ENCODE results near the gene AICDA. TPM values are rescaled to one million over a fixed set of nuclear protein-coding genes. Genes with fewer than 3 reads are reported as not detected.

AICDA gene
- total RNA-seq, 3 donors from 2014 or later: 0.96 TPM; not detected in 2

DNA sequence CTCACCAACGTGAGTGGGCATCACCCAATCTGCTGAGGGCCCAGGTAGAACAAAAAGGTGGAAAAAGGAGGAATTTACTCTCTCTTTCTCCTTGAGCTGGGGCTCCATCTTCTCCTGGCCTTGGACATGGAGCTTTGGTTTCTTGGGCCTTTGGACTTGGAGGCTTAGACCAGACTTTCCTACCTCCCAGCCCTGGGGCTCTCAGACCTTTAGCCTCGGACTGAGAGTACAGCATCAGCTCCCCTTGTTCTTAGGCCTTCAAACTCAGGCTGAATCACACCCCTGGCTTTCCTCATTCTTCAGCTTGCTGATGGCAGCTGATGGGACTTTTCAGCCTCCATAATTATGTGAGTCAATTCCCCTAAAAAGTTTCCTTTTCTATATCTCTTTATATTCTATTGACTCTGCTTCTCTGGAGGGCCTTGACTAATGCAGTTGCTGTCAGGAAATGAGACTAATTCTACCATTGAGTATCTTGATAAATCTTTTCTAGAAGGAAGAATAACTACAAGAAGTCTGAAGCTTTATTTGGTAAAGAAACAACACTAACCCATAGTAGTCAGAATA is 56.0 kb downstream of the AICDA start:
- H3K4me3 ChIP-seq: no peak overlapping the region
- no peak for TF ChIP-seq POLR2AphosphoS5 (IDR thresholded peaks at IDR 0.05)
- TF ChIP-seq, protein P1, sequence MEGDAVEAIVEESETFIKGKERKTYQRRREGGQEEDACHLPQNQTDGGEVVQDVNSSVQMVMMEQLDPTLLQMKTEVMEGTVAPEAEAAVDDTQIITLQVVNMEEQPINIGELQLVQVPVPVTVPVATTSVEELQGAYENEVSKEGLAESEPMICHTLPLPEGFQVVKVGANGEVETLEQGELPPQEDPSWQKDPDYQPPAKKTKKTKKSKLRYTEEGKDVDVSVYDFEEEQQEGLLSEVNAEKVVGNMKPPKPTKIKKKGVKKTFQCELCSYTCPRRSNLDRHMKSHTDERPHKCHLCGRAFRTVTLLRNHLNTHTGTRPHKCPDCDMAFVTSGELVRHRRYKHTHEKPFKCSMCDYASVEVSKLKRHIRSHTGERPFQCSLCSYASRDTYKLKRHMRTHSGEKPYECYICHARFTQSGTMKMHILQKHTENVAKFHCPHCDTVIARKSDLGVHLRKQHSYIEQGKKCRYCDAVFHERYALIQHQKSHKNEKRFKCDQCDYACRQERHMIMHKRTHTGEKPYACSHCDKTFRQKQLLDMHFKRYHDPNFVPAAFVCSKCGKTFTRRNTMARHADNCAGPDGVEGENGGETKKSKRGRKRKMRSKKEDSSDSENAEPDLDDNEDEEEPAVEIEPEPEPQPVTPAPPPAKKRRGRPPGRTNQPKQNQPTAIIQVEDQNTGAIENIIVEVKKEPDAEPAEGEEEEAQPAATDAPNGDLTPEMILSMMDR (IDR thresholded peaks at IDR 0.05): no peak
- TF ChIP-seq POLR2A (IDR thresholded peaks at IDR 0.05): no peak
- DNase-seq (ENCODE audit: low spot score in 2 of 2): no peak

DNA sequence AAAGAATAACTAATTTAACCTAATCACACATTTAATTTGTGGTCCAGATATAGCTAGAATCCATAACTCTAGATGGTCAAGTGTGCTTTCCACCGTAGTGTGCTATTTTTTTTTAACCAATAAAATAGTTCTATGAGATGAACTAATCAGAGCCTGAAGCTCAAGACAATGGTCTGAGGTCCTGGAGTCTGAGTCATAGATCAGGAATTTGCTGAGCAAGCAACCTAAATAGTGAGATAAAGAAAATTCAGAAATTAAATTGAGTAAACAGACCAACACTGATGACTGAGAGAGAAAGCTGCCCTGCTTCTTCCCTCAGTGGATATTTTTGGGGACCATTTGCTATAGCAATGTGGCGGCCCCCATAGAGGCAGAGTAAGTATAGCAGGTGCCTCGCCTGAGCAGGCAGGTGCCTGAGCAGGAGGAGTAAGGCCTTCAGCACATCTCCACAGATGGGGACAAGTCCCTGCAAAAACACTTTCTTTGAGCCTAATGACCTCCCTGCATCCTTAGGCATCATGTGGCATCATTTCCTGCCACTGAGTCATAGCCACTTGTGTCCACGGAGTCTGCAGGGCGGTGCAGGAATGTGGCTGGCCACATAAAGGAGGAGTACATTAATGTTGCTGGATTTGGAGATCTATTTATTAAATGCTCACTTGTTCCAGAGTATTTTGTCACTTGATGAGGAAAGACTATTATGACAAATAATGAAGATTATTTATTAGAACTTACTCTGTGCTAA is 58.0 kb downstream of the AICDA start:
- Histone ChIP-seq H3K27ac (no peak overlapping the region), H3K4me3 (no peak overlapping the region), H3K36me3 (no peaks in the 10 kb centered on the region), H3K27me3 (no peaks in the 10 kb centered on the region), H3K9me3 (no peaks in the 10 kb centered on the region), H3K4me1 (no peaks in the 10 kb centered on the region)
- no peak for DNase-seq (ENCODE audit: low spot score in 2 of 2)
- intact Hi-C loops (cut with DNase I; ENCODE audit: low total_unique reads): loop anchor here (5.0 kb wide), 1 partner anchor 323 kb away; no protein-coding TSS in a partner anchor
- TF ChIP-seq, protein P1 (IDR thresholded peaks at IDR 0.05): no peak
- TF ChIP-seq POLR2AphosphoS5 (IDR thresholded peaks at IDR 0.05) (no peak), POLR2A (IDR thresholded peaks at IDR 0.05) (no peak)

More for the DNA sequence above, 56.0 kb downstream of the AICDA start:
- H3K4me1 ChIP-seq: no peaks in the 10 kb centered on the region
- H3K36me3 ChIP-seq: no peaks in the 10 kb centered on the region
- intact Hi-C loops (cut with DNase I; ENCODE audit: low total_unique reads): loop anchor here (5.0 kb wide), 1 partner anchor 321 kb away; no protein-coding TSS in a partner anchor
- H3K27me3 ChIP-seq: no peaks in the 10 kb centered on the region
- no peaks in the 10 kb centered on the region for H3K9me3 ChIP-seq
- H3K27ac ChIP-seq: no peak overlapping the region

DNA sequence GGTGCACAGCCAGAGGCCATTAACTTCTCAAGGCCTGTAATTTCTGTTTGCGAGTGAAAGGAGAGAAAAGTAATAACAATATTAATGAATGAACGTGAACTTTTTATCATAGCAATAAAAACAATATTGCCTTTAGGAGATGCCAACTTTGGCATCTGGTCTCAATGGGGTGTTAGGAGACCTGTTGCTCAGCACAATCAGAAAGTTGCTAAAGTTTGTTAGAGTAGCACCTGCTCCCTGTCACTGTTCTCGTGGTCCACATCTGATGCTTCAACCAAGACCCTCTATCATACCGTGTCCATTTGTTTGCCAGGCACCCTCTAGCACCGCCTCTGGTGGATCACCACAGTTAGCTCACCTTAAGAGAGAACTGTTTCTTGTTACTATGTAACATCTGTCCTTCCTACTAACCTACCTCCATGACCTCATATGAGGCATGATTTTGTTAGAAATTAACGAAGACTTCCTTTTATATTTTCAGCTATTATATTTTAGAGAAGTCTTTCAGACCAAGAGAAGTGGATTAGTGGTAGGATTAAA is 59.5 kb downstream of the AICDA start:
- H3K27me3 ChIP-seq: no peaks in the 10 kb centered on the region
- no peak overlapping the region for H3K4me3 ChIP-seq
- TF ChIP-seq POLR2AphosphoS5 (IDR thresholded peaks at IDR 0.05): no peak
- TF ChIP-seq, protein P1 (IDR thresholded peaks at IDR 0.05): no peak
- no peak for TF ChIP-seq POLR2A (IDR thresholded peaks at IDR 0.05)
- H3K27ac ChIP-seq: no peak overlapping the region
- no peaks in the 10 kb centered on the region for H3K9me3 ChIP-seq
- no peak for DNase-seq (ENCODE audit: low spot score in 2 of 2)
- H3K36me3 ChIP-seq: no peaks in the 10 kb centered on the region
- H3K4me1 ChIP-seq: no peaks in the 10 kb centered on the region
- intact Hi-C loops (cut with DNase I; ENCODE audit: low total_unique reads): no loop called here

Other genes with a start within 250 kb of the AICDA start
- not detected for gene CLEC6A, start 156.9 kb downstream of the AICDA start, total RNA-seq
- under 1 TPM; 0.15 to 0.48 (median 0.33) TPM for gene CLEC4D, start 99.4 kb downstream of the AICDA start, total RNA-seq
- 10 to 100 TPM in 1 of 3 donors, 1 to 10 TPM in 2; 2.0 to 15.5 (median 2.3) TPM for gene CLEC4E, start 72.0 kb downstream of the AICDA start, total RNA-seq
- 100 to 1,000 TPM in 1 of 3 donors, 10 to 100 TPM in 2; 36.7 to 466 (median 42.0) TPM for gene MFAP5, start 50.0 kb upstream of the AICDA start, total RNA-seq
- 10 to 100 TPM; 42.2 to 52.1 (median 51.5) TPM for gene RIMKLB, start 85.1 kb upstream of the AICDA start, total RNA-seq
- 1 to 10 TPM in 1 of 3 donors, under 1 TPM in 1, not detected in 1; 0.33 to 1.2 TPM for gene A2ML1, start 209.8 kb upstream of the AICDA start, total RNA-seq